Osteoblast (primary cell): ENCODE measurements around the gene EMC1. TPM values are rescaled to one million over a fixed set of nuclear protein-coding genes. Genes with fewer than 3 reads are reported as not detected.
A peak's percentile ranks its signal among the peaks of the same experiment; 100 is the strongest.
"Not testable (repeated sequence)": the region's sequence is repeated elsewhere in the genome, so short reads cannot be mapped to it uniquely, and the experiment has no call there.

Experiments used
- DNase-seq: peaks from one replicate; pipeline ENCODE4 v3.0.0; 2011; ENCODE audit warnings: low spot score, mixed read lengths; ENCODE audit not compliant: insufficient read length; ENCODE audit errors: missing footprints
- H2AFZ ChIP-seq: 2 replicates; pipeline ENCODE4 v1.6.0; 2011; ENCODE audit warnings: mild to moderate bottlenecking, low read length
- H3K27ac ChIP-seq: 2 replicates; pipeline ENCODE4 v1.5.1; 2011; ENCODE audit warnings: mild to moderate bottlenecking, low read depth, low read length, moderate library complexity
- H3K27me3 ChIP-seq: 2 replicates; pipeline ENCODE4 v1.6.0; 2012; ENCODE audit warnings: mild to moderate bottlenecking, control low read depth, inconsistent platforms, low read length, moderate library complexity; ENCODE audit not compliant: insufficient read depth
- H3K36me3 ChIP-seq: 2 replicates; pipeline ENCODE4 v1.5.1; 2011; ENCODE audit warnings: mild to moderate bottlenecking, low read length, control low read depth, moderate library complexity; ENCODE audit not compliant: insufficient read depth
- H3K4me1 ChIP-seq: 2 replicates; pipeline ENCODE4 v1.5.1; 2011; ENCODE audit warnings: mild to moderate bottlenecking, low read length, control low read depth, moderate library complexity; ENCODE audit not compliant: insufficient read depth
- H3K4me2 ChIP-seq: 2 replicates; pipeline ENCODE4 v1.6.0; 2011; ENCODE audit warnings: mild to moderate bottlenecking, low read length; ENCODE audit not compliant: insufficient read depth
- H3K4me3 ChIP-seq: fragments of 200-600 bp; sonication (generic); 3 replicates; pipeline ENCODE4 v1.5.1; 2012; ENCODE audit warnings: mild to moderate bottlenecking, low read length, inconsistent platforms; ENCODE audit not compliant: insufficient read depth
- H3K79me2 ChIP-seq: 2 replicates; pipeline ENCODE4 v1.6.0; 2012; ENCODE audit warnings: mild to moderate bottlenecking, low read length, control low read depth, inconsistent platforms; ENCODE audit not compliant: insufficient read depth
- H3K9me3 ChIP-seq: 2 replicates; pipeline ENCODE4 v1.5.1; 2011; ENCODE audit warnings: low read depth, low read length, control low read depth
- H4K20me1 ChIP-seq: 2 replicates; pipeline ENCODE4 v1.6.0; 2012; ENCODE audit warnings: mild to moderate bottlenecking, low read length, control low read depth; ENCODE audit not compliant: insufficient read depth
- total RNA-seq: library from RNA; depleted of rRNA; stranded (reverse); fragments of >200 nt; gene quantifications from 2 replicates; pipeline ENCODE4 v1.2.3, GENCODE V29; 2012
- TF ChIP-seq, protein P1 (sequence below): IDR thresholded peaks from 2 replicates; pipeline ENCODE4 v1.5.1; 2011; ENCODE audit warnings: mild to moderate bottlenecking, low read depth, low read length, moderate library complexity; ENCODE audit errors: extremely low read depth

Gene EMC1
- total RNA-seq, 1 donor, result 64.1 TPM

- Histone ChIP-seq H3K27ac (peak overlapping the region; percentile 65), H2AFZ (no peak overlapping the region), H3K27me3 (no peaks in the 10 kb centered on the region), H3K79me2 (peaks cover 34% of the 10 kb centered on the region), H3K9me3 (no peaks in the 10 kb centered on the region), H4K20me1 (peaks cover 10% of the 10 kb centered on the region), H3K4me1 (peaks cover 29% of the 10 kb centered on the region), H3K4me2 (no peak overlapping the region), H3K4me3 (no peak overlapping the region), H3K36me3 (peaks cover 51% of the 10 kb centered on the region)
- DNase-seq, result no peak
- TF ChIP-seq, protein P1, sequence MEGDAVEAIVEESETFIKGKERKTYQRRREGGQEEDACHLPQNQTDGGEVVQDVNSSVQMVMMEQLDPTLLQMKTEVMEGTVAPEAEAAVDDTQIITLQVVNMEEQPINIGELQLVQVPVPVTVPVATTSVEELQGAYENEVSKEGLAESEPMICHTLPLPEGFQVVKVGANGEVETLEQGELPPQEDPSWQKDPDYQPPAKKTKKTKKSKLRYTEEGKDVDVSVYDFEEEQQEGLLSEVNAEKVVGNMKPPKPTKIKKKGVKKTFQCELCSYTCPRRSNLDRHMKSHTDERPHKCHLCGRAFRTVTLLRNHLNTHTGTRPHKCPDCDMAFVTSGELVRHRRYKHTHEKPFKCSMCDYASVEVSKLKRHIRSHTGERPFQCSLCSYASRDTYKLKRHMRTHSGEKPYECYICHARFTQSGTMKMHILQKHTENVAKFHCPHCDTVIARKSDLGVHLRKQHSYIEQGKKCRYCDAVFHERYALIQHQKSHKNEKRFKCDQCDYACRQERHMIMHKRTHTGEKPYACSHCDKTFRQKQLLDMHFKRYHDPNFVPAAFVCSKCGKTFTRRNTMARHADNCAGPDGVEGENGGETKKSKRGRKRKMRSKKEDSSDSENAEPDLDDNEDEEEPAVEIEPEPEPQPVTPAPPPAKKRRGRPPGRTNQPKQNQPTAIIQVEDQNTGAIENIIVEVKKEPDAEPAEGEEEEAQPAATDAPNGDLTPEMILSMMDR, result no peak
These were observed 7.0 kb upstream of the EMC1 start for GRCh38 chr1:19258353-19258752.

DNA sequence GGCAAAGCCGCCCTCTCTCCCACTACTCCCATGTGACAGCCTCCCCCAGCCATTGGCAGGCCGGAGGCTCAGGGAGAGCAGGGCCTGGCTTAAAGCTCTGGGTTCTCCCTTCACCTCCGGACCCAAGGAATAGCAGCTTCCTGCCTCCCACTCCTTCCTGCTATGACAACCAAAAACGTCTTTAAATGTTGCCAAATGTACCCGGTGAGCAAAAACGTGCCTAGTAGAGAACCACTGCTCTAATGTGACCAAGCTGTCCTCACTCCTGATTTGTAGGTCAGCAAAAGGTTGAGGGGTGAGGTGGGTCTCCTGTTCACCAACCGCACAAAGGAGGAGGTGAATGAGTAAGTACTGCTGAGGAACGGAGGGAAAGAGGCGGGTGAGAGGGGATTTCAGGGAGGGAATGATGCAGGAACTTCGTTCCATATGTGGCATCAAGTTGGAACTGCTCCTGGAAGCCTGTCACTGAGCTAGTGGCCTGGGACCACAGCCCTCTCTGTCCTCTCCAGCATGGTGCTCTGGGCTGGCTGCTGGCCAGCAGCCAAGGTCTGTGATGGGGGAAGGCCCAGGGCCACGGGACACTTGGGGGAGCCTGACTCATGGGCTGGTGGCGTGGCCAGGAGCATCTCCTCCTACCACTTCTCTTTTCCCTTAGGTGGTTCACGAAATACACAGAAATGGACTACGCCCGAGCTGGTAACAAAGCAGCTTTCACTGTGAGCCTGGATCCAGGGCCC, 6.0 kb upstream of the EMC1 start:
- Histone ChIP-seq H3K79me2 (peaks cover 44% of the 10 kb centered on the region), H3K9me3 (no peaks in the 10 kb centered on the region), H3K4me3 (no peak overlapping the region), H3K4me2 (peak overlapping the region; percentile 7), H3K27ac (peak overlapping the region; percentile 65), H3K27me3 (no peaks in the 10 kb centered on the region), H3K36me3 (peaks cover 51% of the 10 kb centered on the region), H2AFZ (no peak overlapping the region), H4K20me1 (peaks cover 15% of the 10 kb centered on the region), H3K4me1 (peaks cover 37% of the 10 kb centered on the region)
- TF ChIP-seq, protein P1, result no peak
- peak; percentile 71 for DNase-seq

- H3K36me3 ChIP-seq, result peaks cover 51% of the 10 kb centered on the region
These were observed 5.0 kb upstream of the EMC1 start for GRCh38 chr1:19256301-19256700.

DNA sequence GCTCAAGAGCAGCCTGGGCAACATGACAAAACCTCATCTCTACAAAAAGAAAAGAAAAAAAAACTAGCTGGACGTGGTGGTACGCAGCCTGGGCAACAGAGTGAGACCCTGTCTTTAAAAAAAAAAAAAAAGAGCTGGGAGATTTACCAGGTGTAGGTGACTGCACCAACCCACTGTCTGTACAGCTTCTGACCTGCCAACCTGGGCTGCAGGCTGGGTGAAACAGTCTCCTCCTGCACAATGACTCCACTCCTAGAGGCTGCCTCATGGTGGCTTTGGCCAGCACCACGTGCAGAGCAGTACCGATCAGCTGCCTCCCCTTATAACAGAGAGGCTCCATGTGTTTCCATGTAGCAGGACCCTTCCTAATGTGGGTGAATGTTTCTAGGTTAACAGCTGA, 4.0 kb upstream of the EMC1 start:
- no peak for DNase-seq
- Histone ChIP-seq H3K4me3 (no peak overlapping the region), H3K27ac (no peak overlapping the region), H3K36me3 (peaks cover 51% of the 10 kb centered on the region), H3K4me1 (peaks cover 38% of the 10 kb centered on the region), H3K79me2 (peaks cover 64% of the 10 kb centered on the region), H2AFZ (no peak overlapping the region), H4K20me1 (peaks cover 15% of the 10 kb centered on the region), H3K9me3 (no peaks in the 10 kb centered on the region), H3K27me3 (no peaks in the 10 kb centered on the region), H3K4me2 (no peak overlapping the region)
- TF ChIP-seq, protein P1, result no peak

More at GRCh38 chr1:19256301-19256700, 5.0 kb upstream of the EMC1 start:
- Histone ChIP-seq H3K79me2 (peaks cover 54% of the 10 kb centered on the region), H3K4me1 (peaks cover 38% of the 10 kb centered on the region), H3K27ac (peak overlapping the region; percentile 65), H4K20me1 (peaks cover 15% of the 10 kb centered on the region)
- H3K4me2 ChIP-seq, H3K27me3 ChIP-seq, H2AFZ ChIP-seq, DNase-seq, H3K4me3 ChIP-seq, H3K9me3 ChIP-seq: not testable (repeated sequence)
